HepG2 (cell line): ENCODE data around the gene CFAP119. TPM values are rescaled to one million over a fixed set of nuclear protein-coding genes. Genes with fewer than 3 reads are reported as not detected.

Experiments
- EP300 ChIP-seq, 3 experiments: sonication (generic) in 1 of 3; formaldehyde crosslinking in 1 of 3; IDR thresholded peaks; 2 replicates each; pipeline versions ENCODE4 v1.5.1 to v1.6.1; 2011 to 2020; ENCODE audit warnings: low read depth in 2 of 3, low read length in 2 of 3, borderline replicate concordance in 1 of 3, improper control_type of control experiment in 1 of 3, mild to moderate bottlenecking in 1 of 3, missing genetic modification reagents in 1 of 3, moderate library complexity in 1 of 3
- HDAC6 ChIP-seq: fragments of 200-600 bp; sonication (generic); IDR thresholded peaks from 2 replicates; pipeline ENCODE4 v1.7.0; 2017; ENCODE audit warnings: mild to moderate bottlenecking, antibody characterized with exemption, low read length, low read depth
- SOX13 ChIP-seq, 3 experiments: fragments of 450-650 bp in 1 of 3; sonication (generic) in 1 of 3; formaldehyde crosslinking in 1 of 3; IDR thresholded peaks in 2 of 3; conservative IDR thresholded peaks in 1 of 3; 2 replicates each; pipeline versions ENCODE4 v1.5.0 to v1.6.1; 2016 to 2020; ENCODE audit warnings: antibody characterized with exemption in 1 of 3, mild to moderate bottlenecking in 1 of 3, missing compliant biosample characterization in 1 of 3, missing genetic modification reagents in 1 of 3, moderate library complexity in 1 of 3
- TEAD2 ChIP-seq: sonication (generic); formaldehyde crosslinking; IDR thresholded peaks from 2 replicates; pipeline ENCODE4 v1.9.0; 2021; ENCODE audit warnings: missing genetic modification reagents
- ZNF430 ChIP-seq: sonication (generic); formaldehyde crosslinking; IDR thresholded peaks from 2 replicates; pipeline ENCODE4 v1.9.0; 2021; ENCODE audit warnings: mild to moderate bottlenecking, missing genetic modification reagents
- polyA plus RNA-seq, 8 experiments: library from polyadenylated mRNA; depleted of rRNA in 3 of 8; stranded (reverse) in 7 of 8; unstranded in 1 of 8; fragments of >200 nt; fragmentation: Illumina TruSeq in 4 of 8; extraction: Trizol in 4 of 8; gene quantifications; 2 replicates each; pipeline versions ENCODE4 v1.2.1 to v1.2.3, GENCODE V29; 2011 to 2016; ENCODE audit warnings: low read depth in 4 of 8, missing spikeins in 1 of 8, mixed read lengths in 1 of 8; ENCODE audit not compliant: insufficient read depth in 1 of 8
- total RNA-seq, 5 experiments: library from RNA; depleted of rRNA; stranded (reverse); fragments of >200 nt; fragmentation: Illumina TruSeq; extraction: Trizol; gene quantifications; 2 replicates each; pipeline ENCODE4 v1.2.3, GENCODE V29; 2016; ENCODE audit warnings: low read depth in 1 of 5
- TF ChIP-seq, protein P1 (sequence below): sonication (generic); formaldehyde crosslinking; IDR thresholded peaks from 2 replicates; pipeline ENCODE4 v1.4.0; 2020; ENCODE audit warnings: low read depth, mild to moderate bottlenecking, missing genetic modification reagents
- TF ChIP-seq, protein P2 (sequence below): IDR thresholded peaks from 2 replicates; pipeline ENCODE4 v1.6.1; 2016; ENCODE audit warnings: missing biosample characterization, missing genetic modification reagents, low read depth
- TF ChIP-seq, protein P3 (sequence below), 2 experiments: fragments of 450-650 bp in 1 of 2; sonication (generic) in 1 of 2; formaldehyde crosslinking in 1 of 2; IDR thresholded peaks; 2 replicates each; pipeline versions ENCODE4 v1.6.1 to v1.8.0; 2016 to 2022; ENCODE audit warnings: antibody characterized with exemption in 1 of 2, mild to moderate bottlenecking in 1 of 2, missing genetic modification reagents in 1 of 2

The CFAP119 gene
- total and polyA plus RNA-seq, 2 of the 13 experiments (the other 11 are each of a cell fraction or from before 2014, with no cell fraction given), result 6.4 TPM

DNA sequence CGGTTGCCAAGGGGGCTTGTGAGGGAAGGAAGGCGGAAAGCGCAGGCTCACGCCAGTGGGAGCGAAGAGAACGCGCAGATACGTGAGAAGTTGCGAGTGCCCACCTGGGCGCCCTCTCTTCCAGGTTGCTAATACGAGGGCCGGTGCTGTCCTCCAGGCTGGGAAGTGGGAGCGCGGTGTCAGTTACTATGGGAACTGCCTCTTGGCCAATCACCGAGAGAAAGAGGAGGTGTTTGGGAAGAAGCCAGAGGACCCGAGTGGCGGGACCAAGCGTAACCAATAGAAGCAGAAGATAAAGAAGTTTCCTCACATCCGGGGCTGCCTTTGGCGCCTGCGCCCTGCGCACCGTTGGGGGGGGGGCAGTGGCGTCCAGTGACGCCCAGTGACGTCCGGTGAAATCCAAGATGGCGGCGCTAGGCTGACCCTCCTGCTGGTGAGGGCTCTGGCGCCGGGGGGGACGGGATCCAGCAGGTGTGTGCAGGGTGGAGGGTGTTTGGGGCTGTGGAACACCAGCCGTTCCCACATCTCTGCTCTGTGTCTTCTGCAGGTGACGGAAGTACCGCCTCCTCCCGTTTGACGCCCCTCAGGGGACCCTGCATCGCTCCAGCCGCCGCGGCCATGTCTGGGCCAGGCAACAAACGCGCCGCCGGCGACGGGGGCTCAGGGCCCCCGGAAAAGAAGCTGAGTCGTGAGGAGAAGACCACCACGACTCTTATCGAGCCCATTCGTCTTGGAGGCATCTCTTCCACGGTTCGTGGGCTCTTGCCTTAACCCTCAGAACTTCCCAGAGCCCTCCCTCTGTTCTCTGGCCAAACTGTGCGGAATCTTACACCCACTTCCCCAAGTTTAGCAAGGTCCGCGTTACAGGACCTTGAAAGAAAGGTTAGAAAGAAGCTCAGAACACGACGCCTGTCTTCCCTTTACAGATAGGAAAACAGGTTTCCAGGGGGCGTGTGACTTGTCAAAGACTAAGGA lies at the start of gene CFAP119, which contains the start of gene RNF40 (continued):
- TF ChIP-seq SOX13 (IDR thresholded peaks at IDR 0.05) (no peak), SOX13 (CRISPR knock-in tag; conservative IDR thresholded peaks at IDR 0.05 in 1 of 2, IDR thresholded peaks at IDR 0.05 in 1 of 2) (no peak), TEAD2 (CRISPR knock-in tag) (0 out of 2 replicates have a peak, but pooled peaks have one; percentile 82), EP300 (IDR thresholded peaks at IDR 0.05; ENCODE audit: low read depth in 2 of 2, low read length in 2 of 2) (no peak; a peak in 1 of 4 replicates), EP300 (CRISPR knock-in tag; IDR thresholded peaks at IDR 0.05; ENCODE audit: borderline replicate concordance) (peak; percentile 64), HDAC6 (no peak), ZNF430 (CRISPR knock-in tag) (peak; percentile 67; the same call in 1 of the 2 replicates)
- TF ChIP-seq, protein P1, sequence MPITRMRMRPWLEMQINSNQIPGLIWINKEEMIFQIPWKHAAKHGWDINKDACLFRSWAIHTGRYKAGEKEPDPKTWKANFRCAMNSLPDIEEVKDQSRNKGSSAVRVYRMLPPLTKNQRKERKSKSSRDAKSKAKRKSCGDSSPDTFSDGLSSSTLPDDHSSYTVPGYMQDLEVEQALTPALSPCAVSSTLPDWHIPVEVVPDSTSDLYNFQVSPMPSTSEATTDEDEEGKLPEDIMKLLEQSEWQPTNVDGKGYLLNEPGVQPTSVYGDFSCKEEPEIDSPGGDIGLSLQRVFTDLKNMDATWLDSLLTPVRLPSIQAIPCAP (CRISPR knock-in tag), result no peak
- TF ChIP-seq, protein P2, sequence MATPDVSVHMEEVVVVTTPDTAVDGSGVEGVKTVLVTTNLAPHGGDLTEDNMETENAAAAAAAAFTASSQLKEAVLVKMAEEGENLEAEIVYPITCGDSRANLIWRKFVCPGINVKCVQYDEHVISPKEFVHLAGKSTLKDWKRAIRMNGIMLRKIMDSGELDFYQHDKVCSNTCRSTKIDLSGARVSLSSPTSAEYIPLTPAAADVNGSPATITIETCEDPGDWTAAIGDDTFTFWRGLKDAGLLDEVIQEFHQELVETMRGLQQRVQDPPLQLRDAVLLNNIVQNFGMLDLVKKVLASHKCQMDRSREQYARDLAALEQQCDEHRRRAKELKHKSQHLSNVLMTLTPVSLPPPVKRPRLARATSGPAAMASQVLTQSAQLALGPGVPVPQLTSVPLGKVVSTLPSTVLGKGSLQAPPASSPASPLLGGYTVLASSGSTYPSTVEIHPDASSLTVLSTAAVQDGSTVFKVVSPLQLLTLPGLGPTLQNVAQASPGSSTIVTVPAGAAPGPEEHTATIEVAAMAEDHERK, result peak; percentile 64
- TF ChIP-seq, protein P3, sequence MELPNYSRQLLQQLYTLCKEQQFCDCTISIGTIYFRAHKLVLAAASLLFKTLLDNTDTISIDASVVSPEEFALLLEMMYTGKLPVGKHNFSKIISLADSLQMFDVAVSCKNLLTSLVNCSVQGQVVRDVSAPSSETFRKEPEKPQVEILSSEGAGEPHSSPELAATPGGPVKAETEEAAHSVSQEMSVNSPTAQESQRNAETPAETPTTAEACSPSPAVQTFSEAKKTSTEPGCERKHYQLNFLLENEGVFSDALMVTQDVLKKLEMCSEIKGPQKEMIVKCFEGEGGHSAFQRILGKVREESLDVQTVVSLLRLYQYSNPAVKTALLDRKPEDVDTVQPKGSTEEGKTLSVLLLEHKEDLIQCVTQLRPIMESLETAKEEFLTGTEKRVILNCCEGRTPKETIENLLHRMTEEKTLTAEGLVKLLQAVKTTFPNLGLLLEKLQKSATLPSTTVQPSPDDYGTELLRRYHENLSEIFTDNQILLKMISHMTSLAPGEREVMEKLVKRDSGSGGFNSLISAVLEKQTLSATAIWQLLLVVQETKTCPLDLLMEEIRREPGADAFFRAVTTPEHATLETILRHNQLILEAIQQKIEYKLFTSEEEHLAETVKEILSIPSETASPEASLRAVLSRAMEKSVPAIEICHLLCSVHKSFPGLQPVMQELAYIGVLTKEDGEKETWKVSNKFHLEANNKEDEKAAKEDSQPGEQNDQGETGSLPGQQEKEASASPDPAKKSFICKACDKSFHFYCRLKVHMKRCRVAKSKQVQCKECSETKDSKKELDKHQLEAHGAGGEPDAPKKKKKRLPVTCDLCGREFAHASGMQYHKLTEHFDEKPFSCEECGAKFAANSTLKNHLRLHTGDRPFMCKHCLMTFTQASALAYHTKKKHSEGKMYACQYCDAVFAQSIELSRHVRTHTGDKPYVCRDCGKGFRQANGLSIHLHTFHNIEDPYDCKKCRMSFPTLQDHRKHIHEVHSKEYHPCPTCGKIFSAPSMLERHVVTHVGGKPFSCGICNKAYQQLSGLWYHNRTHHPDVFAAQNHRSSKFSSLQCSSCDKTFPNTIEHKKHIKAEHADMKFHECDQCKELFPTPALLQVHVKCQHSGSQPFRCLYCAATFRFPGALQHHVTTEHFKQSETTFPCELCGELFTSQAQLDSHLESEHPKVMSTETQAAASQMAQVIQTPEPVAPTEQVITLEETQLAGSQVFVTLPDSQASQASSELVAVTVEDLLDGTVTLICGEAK (IDR thresholded peaks at IDR 0.05), result no peak
- TF ChIP-seq, protein P3 (CRISPR knock-in tag; IDR thresholded peaks at IDR 0.05), result peak; percentile 62
